ENCODE results near the gene PHF12.

Gene PHF12

DNA sequence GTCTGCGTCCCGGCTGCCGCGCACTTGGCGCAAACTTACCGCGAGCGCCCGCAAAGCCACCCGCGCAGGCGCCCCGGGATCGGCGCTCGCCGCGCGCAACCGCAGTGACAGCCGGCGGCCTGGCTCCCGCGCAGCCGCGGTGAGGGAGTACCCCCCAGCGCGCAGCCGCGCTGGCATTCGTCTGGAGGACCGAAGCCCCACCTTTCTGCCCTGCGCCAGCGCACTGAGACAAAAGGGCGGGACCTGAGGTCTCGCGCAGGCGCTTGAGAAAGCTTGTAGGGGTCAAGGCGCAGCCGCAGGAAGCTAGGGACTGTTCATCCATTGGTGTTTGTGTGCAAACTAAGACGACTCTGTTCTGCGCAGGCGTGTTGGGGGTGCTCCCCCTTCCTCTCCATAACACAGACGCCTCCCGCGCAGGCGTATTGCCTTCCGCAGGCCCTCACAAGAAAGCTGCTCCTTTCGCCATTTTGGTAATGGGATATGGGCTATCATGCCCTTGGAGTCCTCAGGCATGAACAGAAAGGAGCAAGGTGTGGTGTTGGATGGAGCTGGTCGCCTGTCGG, at the start of gene PHF12:
Gene PHF12 (minus strand): TSS at position 91 of the 563 bp plus-strand sequence. CDS start 558 bp downstream, outside the sequence.
- peak; percentile 94 for DNase-seq (ENCODE audit: low spot score)
- in situ Hi-C loops (cut with MboI; ENCODE audit: low sequenced_read_pairs, unreplicated experiment): no loop called here
- TF ChIP-seq, protein P1, sequence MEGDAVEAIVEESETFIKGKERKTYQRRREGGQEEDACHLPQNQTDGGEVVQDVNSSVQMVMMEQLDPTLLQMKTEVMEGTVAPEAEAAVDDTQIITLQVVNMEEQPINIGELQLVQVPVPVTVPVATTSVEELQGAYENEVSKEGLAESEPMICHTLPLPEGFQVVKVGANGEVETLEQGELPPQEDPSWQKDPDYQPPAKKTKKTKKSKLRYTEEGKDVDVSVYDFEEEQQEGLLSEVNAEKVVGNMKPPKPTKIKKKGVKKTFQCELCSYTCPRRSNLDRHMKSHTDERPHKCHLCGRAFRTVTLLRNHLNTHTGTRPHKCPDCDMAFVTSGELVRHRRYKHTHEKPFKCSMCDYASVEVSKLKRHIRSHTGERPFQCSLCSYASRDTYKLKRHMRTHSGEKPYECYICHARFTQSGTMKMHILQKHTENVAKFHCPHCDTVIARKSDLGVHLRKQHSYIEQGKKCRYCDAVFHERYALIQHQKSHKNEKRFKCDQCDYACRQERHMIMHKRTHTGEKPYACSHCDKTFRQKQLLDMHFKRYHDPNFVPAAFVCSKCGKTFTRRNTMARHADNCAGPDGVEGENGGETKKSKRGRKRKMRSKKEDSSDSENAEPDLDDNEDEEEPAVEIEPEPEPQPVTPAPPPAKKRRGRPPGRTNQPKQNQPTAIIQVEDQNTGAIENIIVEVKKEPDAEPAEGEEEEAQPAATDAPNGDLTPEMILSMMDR (IDR thresholded peaks at IDR 0.05; ENCODE audit: borderline replicate concordance, control extremely low read depth, extremely low read depth, insufficient read depth, missing control alignments): no peak

DNA sequence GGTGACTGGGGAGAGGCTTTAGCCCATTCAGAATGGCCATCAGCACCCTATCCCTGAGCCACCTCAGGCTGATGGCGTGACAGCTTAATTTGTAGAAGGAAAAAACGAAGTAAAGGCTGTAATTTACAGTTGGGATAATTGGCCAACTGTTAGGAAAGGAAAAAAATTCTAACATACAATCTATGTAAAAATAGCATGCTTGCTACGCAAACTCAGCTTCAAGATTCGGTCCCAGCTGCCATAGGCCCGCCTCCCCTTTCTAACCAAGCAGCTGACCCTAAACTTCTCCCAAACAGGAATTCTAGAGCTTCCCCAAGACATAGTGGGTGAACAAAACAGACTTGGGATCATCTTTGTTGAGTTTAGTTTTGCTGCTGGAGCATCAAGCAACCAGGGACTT, 49.7 kb upstream of the PHF12 start:
- TF ChIP-seq, protein P1 (IDR thresholded peaks at IDR 0.05; ENCODE audit: borderline replicate concordance, control extremely low read depth, extremely low read depth, insufficient read depth, missing control alignments): no peak
- in situ Hi-C loops (cut with MboI; ENCODE audit: low sequenced_read_pairs, unreplicated experiment): no loop called here
- DNase-seq (ENCODE audit: low spot score): no peak

DNA sequence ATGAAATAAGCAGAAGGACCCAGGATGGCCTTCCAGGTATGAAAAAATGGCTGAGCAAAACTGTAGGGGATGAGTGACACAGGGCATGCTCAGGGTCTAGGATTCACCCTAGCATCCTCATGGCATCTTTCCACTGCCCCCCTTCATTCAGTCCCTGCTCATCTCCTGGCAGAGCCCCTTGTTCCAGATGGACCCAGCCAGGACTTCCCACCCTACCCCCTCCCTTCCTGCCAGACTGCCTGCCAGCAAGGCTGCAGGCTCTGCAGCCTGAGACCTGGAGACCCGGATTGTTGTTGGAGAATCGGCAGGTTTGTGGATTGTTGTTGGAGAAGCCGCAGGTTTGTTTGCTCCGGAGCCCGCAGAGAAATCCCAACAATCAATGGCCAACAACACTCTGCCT, 47.9 kb upstream of the PHF12 start:
- DNase-seq (ENCODE audit: low spot score): no peak
- TF ChIP-seq, protein P1 (IDR thresholded peaks at IDR 0.05; ENCODE audit: borderline replicate concordance, control extremely low read depth, extremely low read depth, insufficient read depth, missing control alignments): no peak
- in situ Hi-C loops (cut with MboI; ENCODE audit: low sequenced_read_pairs, unreplicated experiment): no loop called here

DNA sequence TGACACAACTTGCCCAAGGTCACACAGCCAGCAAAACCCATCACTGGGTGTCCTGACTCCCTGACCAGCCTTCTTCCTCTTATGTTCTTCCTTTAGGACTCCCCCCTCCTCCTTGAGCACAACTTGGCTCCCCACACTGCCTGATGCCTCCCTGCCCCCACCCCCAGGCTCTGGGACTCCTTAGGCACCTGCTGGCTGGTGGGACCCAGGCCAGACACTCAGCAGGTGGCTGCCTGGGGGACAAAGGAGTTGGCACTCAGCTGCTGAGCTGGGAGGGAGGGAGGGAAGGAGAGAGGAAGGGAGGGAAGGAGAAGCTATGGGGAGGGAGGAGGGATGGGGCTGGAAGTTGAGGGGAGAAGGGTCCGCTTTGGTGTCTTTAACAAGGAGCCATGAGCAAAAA, 46.5 kb upstream of the PHF12 start:
- no peak for DNase-seq (ENCODE audit: low spot score)
- in situ Hi-C loops (cut with MboI; ENCODE audit: low sequenced_read_pairs, unreplicated experiment): no loop called here
- TF ChIP-seq, protein P1 (IDR thresholded peaks at IDR 0.05; ENCODE audit: borderline replicate concordance, control extremely low read depth, extremely low read depth, insufficient read depth, missing control alignments): no peak

DNA sequence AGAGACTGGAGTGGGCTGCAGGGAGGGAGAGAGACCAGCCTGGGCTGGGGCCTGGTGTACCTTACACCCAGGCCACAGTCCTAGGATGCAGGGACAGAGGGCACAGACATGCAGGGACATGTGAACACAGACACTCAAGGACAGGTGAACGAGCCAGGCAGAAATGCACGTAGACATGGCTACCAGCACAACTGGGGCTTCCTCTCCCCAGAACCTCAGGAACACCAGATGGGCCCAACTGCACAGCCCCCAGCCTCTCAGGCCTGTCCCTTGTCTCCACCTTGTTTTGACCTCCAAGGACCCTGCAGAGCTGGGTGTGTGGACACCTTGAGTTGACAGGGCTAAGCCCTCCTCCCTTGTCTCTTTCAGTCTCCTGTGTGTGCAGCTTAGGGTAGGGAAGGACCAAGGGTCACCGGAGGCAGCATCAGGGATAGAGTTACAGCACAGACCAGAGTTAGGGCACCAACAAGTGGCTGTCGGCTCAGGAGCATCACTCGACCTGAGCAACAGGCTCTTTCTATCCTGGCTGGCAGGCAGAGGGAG, 45.3 kb upstream of the PHF12 start:
- in situ Hi-C loops (cut with MboI; ENCODE audit: low sequenced_read_pairs, unreplicated experiment): no loop called here
- TF ChIP-seq, protein P1 (IDR thresholded peaks at IDR 0.05; ENCODE audit: borderline replicate concordance, control extremely low read depth, extremely low read depth, insufficient read depth, missing control alignments): no peak
- no peak for DNase-seq (ENCODE audit: low spot score)

DNA sequence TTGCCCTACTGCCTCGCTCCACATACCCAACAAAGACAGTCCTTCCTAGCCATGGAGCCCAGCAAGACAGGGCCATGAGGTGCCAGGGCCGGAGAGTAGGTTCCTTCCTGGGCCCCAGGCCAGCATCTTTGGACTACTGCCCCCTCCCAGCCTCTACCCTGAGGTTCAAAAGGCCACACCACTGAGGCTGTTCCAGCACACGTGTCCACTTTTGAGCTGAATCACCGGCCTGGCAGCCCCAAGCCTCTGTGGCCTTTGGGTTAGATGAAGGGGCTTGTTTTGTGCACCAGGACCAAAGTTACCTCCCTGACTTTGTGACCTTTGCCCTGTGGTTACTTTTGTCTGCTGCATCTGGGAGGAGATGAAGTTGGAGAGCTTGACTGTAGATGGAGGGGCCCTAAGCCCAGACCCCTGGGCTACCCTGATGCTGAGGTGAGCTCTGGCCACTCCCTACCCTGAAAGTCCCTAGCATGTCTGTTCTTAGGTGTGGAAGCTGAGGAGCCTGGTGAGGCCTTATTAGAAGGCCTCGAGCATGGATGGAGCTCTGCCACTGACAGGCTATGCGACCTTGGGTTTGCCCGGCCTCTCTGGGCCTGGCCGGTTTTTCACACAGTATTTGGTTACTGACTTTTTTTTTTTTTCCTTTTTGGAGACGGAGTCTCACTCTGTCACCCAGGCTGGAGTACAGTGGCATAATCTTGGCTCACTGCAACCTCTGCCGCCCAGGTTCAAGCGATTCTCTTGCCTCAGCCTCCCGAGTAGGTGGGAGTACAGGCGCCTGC, 42.5 kb upstream of the PHF12 start:
- in situ Hi-C loops (cut with MboI; ENCODE audit: low sequenced_read_pairs, unreplicated experiment): no loop called here
- TF ChIP-seq, protein P1 (IDR thresholded peaks at IDR 0.05; ENCODE audit: borderline replicate concordance, control extremely low read depth, extremely low read depth, insufficient read depth, missing control alignments): no peak
- no peak for DNase-seq (ENCODE audit: low spot score)

All from GM13976 (cell line).